Ishikawa (cell line): ENCODE results near the gene NEBL.

ENCODE experiments used
- CEBPB ChIP-seq: IDR thresholded peaks from 2 replicates; pipeline ENCODE4 v1.6.1; 2012
- CREB1 ChIP-seq: IDR thresholded peaks from 2 replicates; pipeline ENCODE4 v1.6.1; 2012; ENCODE audit warnings: low read depth
- EGR1 ChIP-seq: IDR thresholded peaks from 2 replicates; pipeline ENCODE4 v1.6.1; 2012
- EP300 ChIP-seq: IDR thresholded peaks from 2 replicates; pipeline ENCODE4 v1.6.1; 2012; ENCODE audit warnings: borderline replicate concordance
- FOXM1 ChIP-seq: IDR thresholded peaks from 2 replicates; pipeline ENCODE4 v1.6.1; 2012; ENCODE audit warnings: low read depth, borderline replicate concordance
- NFIC ChIP-seq: IDR thresholded peaks from 2 replicates; pipeline ENCODE4 v1.6.1; 2012
- RAD21 ChIP-seq: IDR thresholded peaks from 2 replicates; pipeline ENCODE4 v1.6.1; 2012; ENCODE audit warnings: low read depth
- TAF1 ChIP-seq: IDR thresholded peaks from 2 replicates; pipeline ENCODE4 v1.6.1; 2012; ENCODE audit warnings: low read depth, mild to moderate bottlenecking
- TCF12 ChIP-seq: IDR thresholded peaks from 2 replicates; pipeline ENCODE4 v1.6.1; 2012; ENCODE audit warnings: low read depth
- TEAD4 ChIP-seq: IDR thresholded peaks from 2 replicates; pipeline ENCODE4 v1.6.1; 2012
- YY1 ChIP-seq: IDR thresholded peaks from 2 replicates; pipeline ENCODE4 v1.6.1; 2012; ENCODE audit warnings: low read depth
- ZBTB7A ChIP-seq: IDR thresholded peaks from 2 replicates; pipeline ENCODE4 v1.6.1; 2012; ENCODE audit warnings: low read depth
- TF ChIP-seq, protein P1 (sequence below): IDR thresholded peaks from 2 replicates; pipeline ENCODE4 v1.6.1; 2012
- TF ChIP-seq, protein P2 (sequence below): IDR thresholded peaks from 2 replicates; pipeline ENCODE4 v1.6.1; 2012; ENCODE audit warnings: low read depth, mild to moderate bottlenecking
- TF ChIP-seq, protein P3 (sequence below): IDR thresholded peaks from 2 replicates; pipeline ENCODE4 v1.6.1; 2012

Gene NEBL

GRCh38 chr10:20797290-20797689 is 99.8 kb downstream of the NEBL start:
- TF ChIP-seq TCF12, result no peak
- no peak for TF ChIP-seq TAF1
- TF ChIP-seq, protein P1, sequence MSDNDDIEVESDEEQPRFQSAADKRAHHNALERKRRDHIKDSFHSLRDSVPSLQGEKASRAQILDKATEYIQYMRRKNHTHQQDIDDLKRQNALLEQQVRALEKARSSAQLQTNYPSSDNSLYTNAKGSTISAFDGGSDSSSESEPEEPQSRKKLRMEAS, result no peak
- no peak for TF ChIP-seq CREB1
- TF ChIP-seq, protein P2, sequence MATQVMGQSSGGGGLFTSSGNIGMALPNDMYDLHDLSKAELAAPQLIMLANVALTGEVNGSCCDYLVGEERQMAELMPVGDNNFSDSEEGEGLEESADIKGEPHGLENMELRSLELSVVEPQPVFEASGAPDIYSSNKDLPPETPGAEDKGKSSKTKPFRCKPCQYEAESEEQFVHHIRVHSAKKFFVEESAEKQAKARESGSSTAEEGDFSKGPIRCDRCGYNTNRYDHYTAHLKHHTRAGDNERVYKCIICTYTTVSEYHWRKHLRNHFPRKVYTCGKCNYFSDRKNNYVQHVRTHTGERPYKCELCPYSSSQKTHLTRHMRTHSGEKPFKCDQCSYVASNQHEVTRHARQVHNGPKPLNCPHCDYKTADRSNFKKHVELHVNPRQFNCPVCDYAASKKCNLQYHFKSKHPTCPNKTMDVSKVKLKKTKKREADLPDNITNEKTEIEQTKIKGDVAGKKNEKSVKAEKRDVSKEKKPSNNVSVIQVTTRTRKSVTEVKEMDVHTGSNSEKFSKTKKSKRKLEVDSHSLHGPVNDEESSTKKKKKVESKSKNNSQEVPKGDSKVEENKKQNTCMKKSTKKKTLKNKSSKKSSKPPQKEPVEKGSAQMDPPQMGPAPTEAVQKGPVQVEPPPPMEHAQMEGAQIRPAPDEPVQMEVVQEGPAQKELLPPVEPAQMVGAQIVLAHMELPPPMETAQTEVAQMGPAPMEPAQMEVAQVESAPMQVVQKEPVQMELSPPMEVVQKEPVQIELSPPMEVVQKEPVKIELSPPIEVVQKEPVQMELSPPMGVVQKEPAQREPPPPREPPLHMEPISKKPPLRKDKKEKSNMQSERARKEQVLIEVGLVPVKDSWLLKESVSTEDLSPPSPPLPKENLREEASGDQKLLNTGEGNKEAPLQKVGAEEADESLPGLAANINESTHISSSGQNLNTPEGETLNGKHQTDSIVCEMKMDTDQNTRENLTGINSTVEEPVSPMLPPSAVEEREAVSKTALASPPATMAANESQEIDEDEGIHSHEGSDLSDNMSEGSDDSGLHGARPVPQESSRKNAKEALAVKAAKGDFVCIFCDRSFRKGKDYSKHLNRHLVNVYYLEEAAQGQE, result no peak
- TF ChIP-seq NFIC, result no peak
- no peak for TF ChIP-seq YY1
- no peak for TF ChIP-seq ZBTB7A

GRCh38 chr10:20795391-20795790 is 101.7 kb downstream of the NEBL start:
- TF ChIP-seq, protein P2, result no peak
- TF ChIP-seq CEBPB (no peak), RAD21 (no peak), YY1 (no peak), EGR1 (no peak), TAF1 (no peak)

- TF ChIP-seq EP300 (no peak), ZBTB7A (no peak), CEBPB (no peak), YY1 (no peak), TAF1 (no peak), EGR1 (no peak), TEAD4 (no peak)
- TF ChIP-seq, protein P2, result no peak
- TF ChIP-seq, protein P3, sequence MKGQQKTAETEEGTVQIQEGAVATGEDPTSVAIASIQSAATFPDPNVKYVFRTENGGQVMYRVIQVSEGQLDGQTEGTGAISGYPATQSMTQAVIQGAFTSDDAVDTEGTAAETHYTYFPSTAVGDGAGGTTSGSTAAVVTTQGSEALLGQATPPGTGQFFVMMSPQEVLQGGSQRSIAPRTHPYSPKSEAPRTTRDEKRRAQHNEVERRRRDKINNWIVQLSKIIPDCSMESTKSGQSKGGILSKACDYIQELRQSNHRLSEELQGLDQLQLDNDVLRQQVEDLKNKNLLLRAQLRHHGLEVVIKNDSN, result no peak
These were observed 111.9 kb downstream of the NEBL start for GRCh38 chr10:20785174-20785573.

GRCh38 chr10:20778008-20778757 is 118.9 kb downstream of the NEBL start:
- TF ChIP-seq CEBPB (no peak), YY1 (no peak), FOXM1 (no peak), TAF1 (no peak), EGR1 (no peak), TCF12 (no peak), EP300 (no peak), ZBTB7A (no peak), RAD21 (no peak), NFIC (no peak), TEAD4 (no peak), CREB1 (no peak)
- TF ChIP-seq, protein P1, result no peak
- TF ChIP-seq, protein P3, result no peak
- TF ChIP-seq, protein P2, result no peak
